Activated naive CD4-positive, alpha-beta T cell treated with anti-CD3 and anti-CD28 coated beads, Interleukin-2, amount 10 ng/mL, durations not matched to agents 5 hours and 36 hours (primary cell): ENCODE data around the gene GCKR. TPM values are rescaled to one million over a fixed set of nuclear protein-coding genes. Genes with fewer than 3 reads are reported as not detected.

ENCODE experiments used
- total RNA-seq, 2 experiments: library from RNA; stranded (reverse); gene quantifications; one replicate each; pipeline ENCODE4 v1.2.3, GENCODE V29; 2021

Gene GCKR, protein sequence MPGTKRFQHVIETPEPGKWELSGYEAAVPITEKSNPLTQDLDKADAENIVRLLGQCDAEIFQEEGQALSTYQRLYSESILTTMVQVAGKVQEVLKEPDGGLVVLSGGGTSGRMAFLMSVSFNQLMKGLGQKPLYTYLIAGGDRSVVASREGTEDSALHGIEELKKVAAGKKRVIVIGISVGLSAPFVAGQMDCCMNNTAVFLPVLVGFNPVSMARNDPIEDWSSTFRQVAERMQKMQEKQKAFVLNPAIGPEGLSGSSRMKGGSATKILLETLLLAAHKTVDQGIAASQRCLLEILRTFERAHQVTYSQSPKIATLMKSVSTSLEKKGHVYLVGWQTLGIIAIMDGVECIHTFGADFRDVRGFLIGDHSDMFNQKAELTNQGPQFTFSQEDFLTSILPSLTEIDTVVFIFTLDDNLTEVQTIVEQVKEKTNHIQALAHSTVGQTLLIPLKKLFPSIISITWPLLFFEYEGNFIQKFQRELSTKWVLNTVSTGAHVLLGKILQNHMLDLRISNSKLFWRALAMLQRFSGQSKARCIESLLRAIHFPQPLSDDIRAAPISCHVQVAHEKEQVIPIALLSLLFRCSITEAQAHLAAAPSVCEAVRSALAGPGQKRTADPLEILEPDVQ
- total RNA-seq: not detected

DNA sequence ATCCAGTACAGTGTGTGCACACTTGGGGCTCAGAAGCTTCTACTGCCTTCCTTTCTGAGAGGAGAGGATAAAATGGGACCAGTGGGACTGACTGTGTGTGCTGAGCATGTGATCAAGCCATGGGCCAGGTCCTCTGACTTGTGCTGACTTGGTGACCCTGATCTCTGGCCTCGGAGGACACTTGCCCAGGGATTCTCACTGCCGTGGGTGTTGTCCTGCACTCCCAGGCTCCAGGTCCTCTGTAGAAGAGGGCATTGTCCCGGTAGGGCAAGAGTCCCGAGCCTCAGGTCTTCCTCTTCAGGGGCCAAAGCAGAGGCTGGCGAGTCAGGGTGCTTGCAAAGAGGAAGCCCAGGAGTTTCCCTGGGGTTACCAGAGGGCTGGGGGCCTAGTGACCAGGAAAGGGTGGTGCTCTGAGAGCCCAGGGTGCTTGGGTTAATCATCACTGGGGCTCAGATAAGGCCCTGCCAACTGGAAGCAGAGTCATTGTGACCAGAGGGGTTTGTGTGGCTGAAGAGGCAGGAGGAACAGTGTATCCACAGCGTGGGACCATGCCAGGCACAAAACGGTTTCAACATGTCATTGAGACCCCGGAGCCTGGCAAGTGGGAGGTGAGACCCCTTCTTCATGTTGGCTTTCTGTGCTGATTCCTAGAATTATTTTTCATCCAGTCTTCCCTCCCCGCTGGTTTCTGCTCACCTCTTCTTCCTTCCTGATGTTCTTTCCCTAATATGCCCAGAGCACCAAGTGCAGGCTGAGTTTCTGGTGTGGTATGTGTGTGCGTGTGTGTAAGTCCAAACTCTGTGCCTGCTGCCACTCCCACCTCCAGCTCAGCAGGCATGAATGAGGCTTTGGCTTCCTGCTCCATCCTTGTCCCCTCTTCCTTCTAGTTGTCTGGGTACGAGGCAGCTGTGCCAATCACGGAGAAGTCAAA is at the start of gene GCKR:
Gene GCKR (plus strand): TSS at position 483 of the 931 bp plus-strand sequence. CDS start 66 bp downstream, at position 549.

DNA sequence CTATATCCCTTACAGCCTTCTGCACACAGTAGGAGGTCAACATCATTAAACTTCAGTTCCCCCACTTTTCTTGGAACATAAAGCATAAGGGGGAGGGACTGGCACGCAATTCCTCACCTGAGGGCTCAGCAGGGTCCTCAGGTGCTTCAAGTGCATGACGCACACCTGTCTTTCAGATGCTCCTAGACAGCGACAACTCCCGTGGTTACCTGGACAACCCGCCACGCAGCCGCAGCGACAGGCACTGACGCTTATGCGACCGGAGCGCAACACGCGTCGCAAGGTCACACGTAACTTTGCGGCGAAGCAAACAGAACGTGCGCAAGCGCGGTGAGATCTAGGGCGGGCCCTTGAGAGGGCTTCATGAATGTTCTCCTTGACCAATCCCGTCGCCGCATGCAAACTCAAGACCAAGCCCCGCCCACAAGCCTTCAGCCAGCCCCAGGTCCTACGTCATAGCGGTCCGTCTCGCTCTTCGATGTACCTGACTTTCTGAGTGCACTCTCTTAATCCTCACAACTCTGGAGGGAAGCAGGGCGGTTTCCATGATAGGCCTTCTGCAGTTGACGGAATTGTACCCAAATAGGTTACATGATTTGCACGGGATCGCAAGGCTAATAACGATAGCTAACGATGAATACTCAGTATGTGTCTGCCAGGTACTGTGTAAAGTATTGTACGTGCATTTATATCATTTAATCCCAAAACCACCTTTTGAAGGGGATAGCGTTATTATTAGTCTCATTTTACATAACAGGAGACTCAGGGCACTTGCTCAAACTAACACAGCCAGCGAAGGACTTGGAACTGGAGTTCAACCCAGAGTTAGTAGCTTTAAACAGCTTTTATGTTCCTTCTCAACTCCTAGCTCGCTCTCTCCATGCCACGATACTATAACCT is 6.9 kb upstream of the GCKR start, which contains the start of gene IFT172:
Gene IFT172 (minus strand): TSS at position 246 of the 900 bp plus-strand sequence. CDS start 90 bp downstream, at position 156.

DNA sequence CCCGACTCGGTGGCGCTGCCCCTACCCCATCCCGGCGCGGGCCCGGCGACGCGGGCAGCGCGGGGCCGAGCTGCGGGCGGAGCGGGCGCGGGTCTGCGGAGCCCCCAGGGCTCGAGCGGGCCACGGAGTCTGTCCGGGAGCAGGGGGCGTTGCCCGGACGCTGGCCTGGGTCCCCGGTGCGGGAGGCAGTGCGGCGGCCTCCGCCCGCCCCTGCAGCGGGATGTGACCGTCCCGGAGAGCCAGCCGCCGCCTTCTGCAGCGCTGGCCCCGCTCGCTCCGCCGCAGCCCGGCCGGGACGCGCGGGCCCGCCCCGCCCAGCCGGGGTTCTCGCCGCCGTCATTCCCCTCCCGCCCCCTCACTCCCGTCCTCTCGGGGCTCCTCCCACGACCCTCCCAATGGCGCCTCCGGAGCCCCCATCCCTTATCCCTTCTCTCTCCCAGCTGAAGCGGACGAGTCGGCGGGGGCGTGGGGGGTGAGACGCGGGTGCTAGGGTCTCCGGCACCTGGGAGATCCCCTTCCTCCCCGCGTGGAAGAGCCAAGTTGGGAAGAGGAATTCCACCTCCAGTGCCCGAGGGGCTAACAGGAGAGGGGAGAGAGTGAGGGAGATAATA is 1.6 kb upstream of the GCKR start, which contains the start of gene FNDC4:
Gene FNDC4 (minus strand): TSS at position 257 of the 611 bp plus-strand sequence. CDS start 521 bp downstream, outside the sequence.

Other genes starting within 250 kb of the GCKR start
- under 1 TPM; 0.08 to 0.12 TPM for gene SLC30A3, start 233.8 kb upstream of the GCKR start, total RNA-seq
- not detected for gene DNAJC5G, start 221.4 kb upstream of the GCKR start, total RNA-seq
- gene TRIM54, start 214.4 kb upstream of the GCKR start, total RNA-seq: under 1 TPM in 1 of 2 experiments, not detected in 1; 0.12 TPM
- 1 to 10 TPM; 3.4 to 3.6 TPM for gene UCN, start 188.4 kb upstream of the GCKR start, total RNA-seq
- gene MPV17, start 173.7 kb upstream of the GCKR start, total RNA-seq: 10 to 100 TPM; 75.5 to 87.4 TPM
- gene GTF3C2, start 140.1 kb upstream of the GCKR start, total RNA-seq: 10 to 100 TPM; 53.6 to 56.8 TPM
- 10 to 100 TPM; 36.7 to 38.0 TPM for gene EIF2B4, start 126.5 kb upstream of the GCKR start, total RNA-seq
- 100 to 1,000 TPM; 109 to 112 TPM for gene SNX17, start 126.2 kb upstream of the GCKR start, total RNA-seq
- 10 to 100 TPM; 17.3 to 20.1 TPM for gene ZNF513, start 116.1 kb upstream of the GCKR start, total RNA-seq
- gene PPM1G, start 87.2 kb upstream of the GCKR start, total RNA-seq: 10 to 100 TPM; 98.2 to 98.3 TPM
- gene NRBP1, start 68.2 kb upstream of the GCKR start, total RNA-seq: 10 to 100 TPM; 74.0 to 74.8 TPM
- 1 to 10 TPM; 7.1 to 7.4 TPM for gene KRTCAP3, start 54.5 kb upstream of the GCKR start, total RNA-seq
- 10 to 100 TPM; 10.4 to 11.1 TPM for gene IFT172, start 7.1 kb upstream of the GCKR start, total RNA-seq
- gene FNDC4, start 1.6 kb upstream of the GCKR start, total RNA-seq: under 1 TPM in 1 of 2 experiments, not detected in 1; 0.22 TPM
- 10 to 100 TPM; 40.6 to 40.8 TPM for gene ZNF512, start 86.2 kb downstream of the GCKR start, total RNA-seq
- gene CCDC121, start 132.2 kb downstream of the GCKR start, total RNA-seq: 1 to 10 TPM; 1.1 to 1.4 TPM
- gene GPN1, start 132.2 kb downstream of the GCKR start, total RNA-seq: 10 to 100 TPM; 34.2 to 36.4 TPM
- 10 to 100 TPM; 35.3 to 36.0 TPM for gene SUPT7L, start 166.8 kb downstream of the GCKR start, total RNA-seq
- 10 to 100 TPM; 22.6 to 23.3 TPM for gene SLC4A1AP, start 167.1 kb downstream of the GCKR start, total RNA-seq